NCI-H2196 treated with DMSO at 0.1 percent for 48 hours (cell line): ENCODE measurements around the gene NOL4L.

Experiments
- DNase-seq: peaks from one replicate; lab custom pipeline; 2025; ENCODE audit not compliant: unreplicated experiment; lab: John Stamatoyannopoulos, UW

NOL4L gene

GRCh38 chr20:32460683-32461320 lies 124.3 kb downstream of the NOL4L start:
- DNase-seq, result no peak

GRCh38 chr20:32460231-32460630 lies 124.9 kb downstream of the NOL4L start:
- DNase-seq, result no peak

GRCh38 chr20:32458837-32459220 lies 126.3 kb downstream of the NOL4L start:
- no peak for DNase-seq

- no peak for DNase-seq
Measured at GRCh38 chr20:32458061-32458836, 126.9 kb downstream of the NOL4L start.

- peak; percentile 72 for DNase-seq
Measured at GRCh38 chr20:32457479-32457986, 127.6 kb downstream of the NOL4L start.

GRCh38 chr20:32456869-32457478 lies 128.2 kb downstream of the NOL4L start:
- DNase-seq, result peak; percentile 10

GRCh38 chr20:32455901-32456701 lies 129.0 kb downstream of the NOL4L start:
- DNase-seq, result no peak

GRCh38 chr20:32455171-32455900 lies 129.8 kb downstream of the NOL4L start:
- no peak for DNase-seq

- DNase-seq, result no peak
Measured at GRCh38 chr20:32454164-32455145, 130.7 kb downstream of the NOL4L start.

GRCh38 chr20:32453467-32454163 lies 131.5 kb downstream of the NOL4L start:
- DNase-seq, result no peak

- DNase-seq, result no peak
Measured at GRCh38 chr20:32452776-32453466, 132.2 kb downstream of the NOL4L start.

GRCh38 chr20:32451682-32452461 lies 133.3 kb downstream of the NOL4L start:
- DNase-seq, result no peak

- no peak for DNase-seq
Measured at GRCh38 chr20:32451340-32451681, 133.8 kb downstream of the NOL4L start.

- no peak for DNase-seq
Measured at GRCh38 chr20:32450484-32451061, 134.6 kb downstream of the NOL4L start.

GRCh38 chr20:32449890-32450401 lies 135.2 kb downstream of the NOL4L start:
- no peak for DNase-seq

GRCh38 chr20:32449057-32449889 lies 135.9 kb downstream of the NOL4L start:
- DNase-seq, result no peak
